Ovary (tissue), 3 donors: ENCODE results near the gene PLA2G1B.

Experiments used
- POLR2A ChIP-seq: fragments of 450-650 bp; IDR thresholded peaks from one replicate; pipeline ENCODE4 v1.6.1; 2017; ENCODE audit warnings: antibody characterized with exemption, mild to moderate bottlenecking, moderate library complexity
- TF ChIP-seq, protein P1 (sequence below), 3 donors: fragments of 450-650 bp in 2 of 3; fragments of 200-600 bp in 1 of 3; IDR thresholded peaks; one replicate each; pipeline versions ENCODE4 v1.5.1 to v1.8.0; 2016 to 2022; ENCODE audit warnings: antibody characterized with exemption in 3 of 3, mild to moderate bottlenecking in 1 of 3
- donor health status: DM: no; HTN: no; CAD: no.

DNA sequence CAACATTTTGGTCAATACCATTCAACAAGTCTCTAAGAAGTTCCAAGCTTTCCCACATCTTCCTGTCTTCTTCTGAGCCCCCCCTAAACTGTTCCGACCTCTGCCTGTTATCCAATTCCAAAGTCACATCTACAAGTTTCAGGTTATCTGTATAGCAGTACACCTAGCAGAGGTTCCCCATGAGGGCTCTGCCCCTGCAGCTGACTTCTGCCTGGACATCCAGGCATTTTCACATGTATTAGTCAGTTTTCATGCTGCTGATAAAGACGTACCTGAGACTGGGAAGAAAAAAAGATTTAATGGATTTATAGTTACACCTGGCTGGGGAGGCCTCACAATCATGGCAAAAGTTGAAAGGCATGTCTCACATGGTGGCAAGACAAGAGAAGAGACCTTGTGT lies 10.2 kb upstream of the PLA2G1B start:
- TF ChIP-seq, protein P1, sequence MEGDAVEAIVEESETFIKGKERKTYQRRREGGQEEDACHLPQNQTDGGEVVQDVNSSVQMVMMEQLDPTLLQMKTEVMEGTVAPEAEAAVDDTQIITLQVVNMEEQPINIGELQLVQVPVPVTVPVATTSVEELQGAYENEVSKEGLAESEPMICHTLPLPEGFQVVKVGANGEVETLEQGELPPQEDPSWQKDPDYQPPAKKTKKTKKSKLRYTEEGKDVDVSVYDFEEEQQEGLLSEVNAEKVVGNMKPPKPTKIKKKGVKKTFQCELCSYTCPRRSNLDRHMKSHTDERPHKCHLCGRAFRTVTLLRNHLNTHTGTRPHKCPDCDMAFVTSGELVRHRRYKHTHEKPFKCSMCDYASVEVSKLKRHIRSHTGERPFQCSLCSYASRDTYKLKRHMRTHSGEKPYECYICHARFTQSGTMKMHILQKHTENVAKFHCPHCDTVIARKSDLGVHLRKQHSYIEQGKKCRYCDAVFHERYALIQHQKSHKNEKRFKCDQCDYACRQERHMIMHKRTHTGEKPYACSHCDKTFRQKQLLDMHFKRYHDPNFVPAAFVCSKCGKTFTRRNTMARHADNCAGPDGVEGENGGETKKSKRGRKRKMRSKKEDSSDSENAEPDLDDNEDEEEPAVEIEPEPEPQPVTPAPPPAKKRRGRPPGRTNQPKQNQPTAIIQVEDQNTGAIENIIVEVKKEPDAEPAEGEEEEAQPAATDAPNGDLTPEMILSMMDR (IDR thresholded peaks at IDR 0.05): no peak
- TF ChIP-seq POLR2A: no peak
